GM18951 (cell line): Measurements from ENCODE around the gene SEC22C.
"Not testable (repeated sequence)": the region's sequence is repeated elsewhere in the genome, so short reads cannot be mapped to it uniquely, and the experiment has no call there.

Experiments used
- POLR2A ChIP-seq: IDR thresholded peaks from 4 replicates; pipeline ENCODE4 v1.6.1; 2011; ENCODE audit warnings: mild to moderate bottlenecking; ENCODE audit not compliant: insufficient read length, insufficient read depth; ENCODE audit errors: extremely low read depth
- in situ Hi-C: fragments of 300-500 bp; cut with MboI; formaldehyde crosslinking; loops from one replicate; pipeline ENCODE4 v1.12.0; 2022; ENCODE audit warnings: low sequenced_read_pairs, mixed read lengths, inconsistent platforms; ENCODE audit not compliant: unreplicated experiment

Gene SEC22C, protein sequence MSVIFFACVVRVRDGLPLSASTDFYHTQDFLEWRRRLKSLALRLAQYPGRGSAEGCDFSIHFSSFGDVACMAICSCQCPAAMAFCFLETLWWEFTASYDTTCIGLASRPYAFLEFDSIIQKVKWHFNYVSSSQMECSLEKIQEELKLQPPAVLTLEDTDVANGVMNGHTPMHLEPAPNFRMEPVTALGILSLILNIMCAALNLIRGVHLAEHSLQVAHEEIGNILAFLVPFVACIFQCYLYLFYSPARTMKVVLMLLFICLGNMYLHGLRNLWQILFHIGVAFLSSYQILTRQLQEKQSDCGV

DNA sequence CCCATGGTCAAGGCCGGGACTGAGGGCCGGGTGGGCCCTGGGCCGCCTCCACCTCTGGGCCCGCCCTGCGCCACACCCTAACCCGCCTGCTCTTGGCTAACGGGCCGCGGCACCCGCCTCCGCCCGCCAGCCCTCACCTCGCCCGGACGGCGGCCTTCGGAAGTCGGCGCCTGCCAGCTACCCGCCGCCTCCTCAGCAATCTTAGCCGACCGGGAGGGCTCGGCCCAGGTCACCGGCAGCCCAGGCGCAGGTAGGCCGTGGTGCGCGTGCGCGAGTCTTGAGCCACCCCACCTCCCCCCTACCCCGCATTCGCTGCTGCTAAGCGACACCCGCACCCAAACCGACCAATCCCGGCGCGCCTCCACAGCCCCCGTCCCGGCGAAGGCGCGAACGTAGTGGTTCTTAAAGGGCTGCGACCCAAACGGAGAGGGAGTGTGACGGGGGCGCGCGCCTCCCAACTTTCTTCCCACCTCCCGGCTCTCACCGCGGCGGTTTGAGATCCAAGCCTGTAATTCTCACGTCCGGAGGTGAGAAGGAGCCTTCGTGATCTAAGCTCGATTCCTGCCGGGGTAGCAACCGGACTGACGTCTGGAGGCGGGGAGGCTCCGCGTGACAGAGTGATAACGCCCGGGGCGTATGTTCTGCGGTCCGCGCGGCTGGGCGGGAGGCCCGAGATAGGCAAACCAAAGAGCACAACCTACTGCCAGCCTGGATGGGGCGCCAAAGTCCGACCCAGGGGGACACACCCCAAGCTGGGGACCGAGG is at the start of gene SEC22C:
Gene SEC22C (minus strand): TSS at position 259 of the 765 bp plus-strand sequence. CDS start 12,921 bp downstream, outside the sequence.
- peak; percentile 78 for TF ChIP-seq POLR2A
- in situ Hi-C loops: no loop called here

DNA sequence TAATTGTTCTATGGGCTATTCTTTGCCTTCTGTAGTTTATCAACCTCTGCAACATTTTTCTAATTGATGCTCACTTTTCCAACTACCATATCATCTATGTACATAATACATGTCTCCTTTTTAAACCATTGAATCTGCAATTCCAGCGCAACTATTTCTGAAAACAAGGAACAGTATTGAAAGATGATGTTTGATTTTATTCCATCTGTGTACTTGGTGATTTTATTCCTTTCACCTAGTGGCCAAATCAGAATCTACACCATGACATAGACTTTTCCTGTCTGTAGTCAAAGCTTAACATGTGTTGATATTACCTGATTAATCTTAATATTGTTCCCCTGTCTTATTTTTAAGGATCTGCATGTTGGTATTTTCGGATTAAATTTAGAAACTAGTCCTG is 31.7 kb upstream of the SEC22C start:
- no peak for TF ChIP-seq POLR2A
- in situ Hi-C loops: no loop called here

DNA sequence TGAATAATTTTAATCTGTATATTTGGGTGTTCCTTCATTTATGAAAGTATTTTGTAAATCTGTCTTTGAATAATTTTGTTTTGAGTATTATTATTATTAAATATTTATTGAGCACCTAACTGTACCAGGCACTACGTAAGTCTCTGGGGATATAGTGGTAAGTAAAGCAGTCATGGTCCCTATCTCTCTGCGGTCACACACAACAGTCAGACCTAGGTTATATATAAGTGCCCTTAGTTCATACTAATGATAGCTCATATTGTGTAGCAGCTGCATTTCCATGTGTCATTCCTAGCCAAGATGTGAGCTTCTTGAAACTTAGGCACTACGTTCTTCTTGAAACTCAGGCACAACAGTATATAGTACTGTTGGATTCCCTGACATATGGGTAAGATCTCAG is 31.2 kb upstream of the SEC22C start:
- TF ChIP-seq POLR2A: no peak
- in situ Hi-C loops: no loop called here

DNA sequence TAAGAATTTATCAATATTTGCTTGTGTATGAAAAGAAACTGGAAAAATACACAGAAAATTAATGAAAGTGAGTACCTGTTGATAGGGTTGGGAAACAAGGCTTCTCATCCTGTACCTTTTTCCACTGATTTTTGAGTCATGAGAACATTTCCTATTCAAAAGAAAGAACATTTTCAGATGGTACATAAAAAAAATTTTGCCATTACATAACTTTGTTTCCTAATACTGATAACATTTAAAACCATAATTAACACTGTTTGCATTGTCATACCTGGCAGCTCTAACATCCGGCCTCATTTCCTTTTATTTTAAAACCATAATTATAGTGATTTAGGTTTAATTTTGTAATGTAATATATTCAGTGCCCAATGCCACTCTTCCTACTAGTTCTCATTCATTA is 30.4 kb upstream of the SEC22C start:
- in situ Hi-C loops: no loop called here
- TF ChIP-seq POLR2A: no peak

DNA sequence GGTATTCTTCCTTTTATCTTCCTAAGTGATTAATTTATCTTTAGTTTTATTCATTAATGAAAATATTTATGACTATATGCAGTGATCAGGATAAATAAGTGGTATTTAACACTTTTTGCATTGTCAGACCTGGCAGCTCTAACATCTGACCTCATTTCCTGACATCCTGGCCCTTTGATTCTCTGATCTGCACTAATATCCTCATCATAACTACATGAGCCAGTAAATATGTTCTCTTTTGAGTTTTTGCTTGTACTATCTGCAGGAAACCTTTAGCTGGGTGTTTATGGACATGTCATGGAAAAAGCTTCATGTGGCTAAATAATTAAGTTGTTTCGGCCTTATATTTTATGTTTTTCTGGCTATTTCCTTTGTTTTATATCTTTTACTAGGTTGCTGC is 29.2 kb upstream of the SEC22C start:
- TF ChIP-seq POLR2A: no peak
- in situ Hi-C loops: no loop called here

DNA sequence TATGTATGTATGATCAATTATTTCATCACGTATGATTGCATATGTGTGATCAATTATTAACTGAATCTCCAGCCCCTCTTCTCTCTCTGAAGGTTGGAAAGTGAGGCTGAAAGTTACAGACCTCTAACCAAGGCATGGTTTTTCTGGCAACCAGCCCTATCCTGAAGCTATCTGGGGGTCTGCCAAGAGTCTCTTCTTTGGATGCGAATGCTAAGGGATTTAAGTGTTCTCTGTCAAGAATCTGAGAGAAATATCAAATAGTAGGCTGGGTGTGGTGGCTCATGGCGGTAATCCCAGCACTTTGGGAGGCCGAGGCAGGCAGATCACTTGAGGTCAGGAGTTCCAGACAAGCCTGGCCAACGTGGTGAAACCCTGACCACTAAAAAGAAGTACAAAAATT is 26.8 kb upstream of the SEC22C start:
- in situ Hi-C loops: no loop called here
- TF ChIP-seq POLR2A: no peak

DNA sequence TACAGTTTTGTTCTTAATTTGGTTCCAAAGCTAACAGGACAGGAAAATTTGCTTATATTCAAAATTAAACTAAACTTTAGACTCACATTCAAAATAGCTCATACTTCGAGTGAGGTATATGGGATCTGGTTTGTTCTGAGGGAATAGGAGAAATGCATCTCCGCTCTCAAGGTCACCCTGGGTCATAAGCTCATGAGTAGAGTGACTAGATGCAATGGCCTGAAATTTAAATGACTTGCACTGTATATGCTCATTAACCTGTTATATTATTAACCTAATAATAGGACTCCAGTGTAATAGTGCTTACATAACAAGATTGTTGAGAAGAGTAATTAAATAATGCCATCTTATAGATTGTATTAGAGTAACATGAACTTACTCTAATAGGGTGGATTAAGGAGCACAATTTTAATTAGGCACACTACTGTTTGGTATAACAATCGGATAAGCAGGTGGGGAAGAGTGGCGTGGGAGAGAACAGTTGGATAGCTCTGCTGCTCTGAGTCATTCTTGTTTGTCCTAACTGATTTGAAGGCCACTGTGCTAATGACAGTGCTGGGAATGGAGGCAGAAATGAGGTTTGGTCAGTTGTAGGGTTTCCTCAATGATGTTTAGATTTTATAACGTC is 23.9 kb upstream of the SEC22C start:
- TF ChIP-seq POLR2A: no peak
- in situ Hi-C loops: no loop called here

DNA sequence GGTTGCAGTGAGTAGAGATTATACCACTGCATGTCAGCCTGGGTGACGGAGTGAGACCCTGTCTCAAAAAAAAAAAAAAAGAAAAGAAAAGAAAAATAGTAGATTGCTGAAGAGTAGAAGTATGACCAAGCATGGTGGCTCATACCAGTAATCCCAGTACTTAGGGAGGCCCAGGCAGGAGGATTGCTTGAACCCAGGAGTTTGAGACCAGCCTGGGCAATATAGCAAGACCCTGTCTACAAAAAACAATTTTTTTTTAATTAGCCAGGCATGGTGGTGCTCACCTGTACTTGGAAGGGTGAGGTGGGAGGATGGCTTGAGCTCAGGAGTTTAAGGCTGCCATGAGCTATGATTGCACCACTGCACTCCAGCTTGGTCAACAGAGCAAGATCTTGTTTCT is 21.2 kb upstream of the SEC22C start:
- no peak for TF ChIP-seq POLR2A
- in situ Hi-C loops: no loop called here

DNA sequence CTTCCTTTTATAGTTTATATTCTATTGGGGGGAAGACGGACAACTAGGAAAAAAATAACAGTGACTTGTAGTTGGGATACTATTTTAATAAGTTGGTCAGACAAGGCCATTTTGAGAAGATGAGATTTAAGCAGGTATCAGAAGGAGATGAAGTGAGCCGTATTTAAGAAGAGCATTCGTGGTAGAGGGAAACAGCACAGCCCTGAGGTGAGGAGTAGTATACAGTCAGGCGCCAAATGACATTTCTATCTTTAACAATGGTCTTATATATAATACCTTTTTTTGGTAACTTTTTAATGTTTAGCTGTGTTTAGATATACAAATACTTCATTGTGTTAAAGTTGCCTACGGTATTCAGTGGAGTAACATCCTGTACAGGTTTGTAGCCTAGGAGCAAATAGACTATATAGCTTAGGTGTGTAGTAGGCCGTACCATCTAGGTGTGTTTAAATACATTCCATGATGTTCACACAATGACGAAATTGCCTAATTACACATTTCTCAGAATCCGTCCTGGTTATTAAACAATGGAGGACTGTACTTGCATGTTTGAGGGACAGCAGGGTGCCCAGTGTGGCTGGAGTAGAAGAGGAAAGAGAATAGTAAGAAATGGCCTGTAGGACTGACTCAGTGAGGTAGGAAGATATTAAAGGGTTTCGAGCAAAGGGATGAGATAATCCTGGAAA is 20.3 kb upstream of the SEC22C start:
- in situ Hi-C loops: no loop called here
- TF ChIP-seq POLR2A: no peak

DNA sequence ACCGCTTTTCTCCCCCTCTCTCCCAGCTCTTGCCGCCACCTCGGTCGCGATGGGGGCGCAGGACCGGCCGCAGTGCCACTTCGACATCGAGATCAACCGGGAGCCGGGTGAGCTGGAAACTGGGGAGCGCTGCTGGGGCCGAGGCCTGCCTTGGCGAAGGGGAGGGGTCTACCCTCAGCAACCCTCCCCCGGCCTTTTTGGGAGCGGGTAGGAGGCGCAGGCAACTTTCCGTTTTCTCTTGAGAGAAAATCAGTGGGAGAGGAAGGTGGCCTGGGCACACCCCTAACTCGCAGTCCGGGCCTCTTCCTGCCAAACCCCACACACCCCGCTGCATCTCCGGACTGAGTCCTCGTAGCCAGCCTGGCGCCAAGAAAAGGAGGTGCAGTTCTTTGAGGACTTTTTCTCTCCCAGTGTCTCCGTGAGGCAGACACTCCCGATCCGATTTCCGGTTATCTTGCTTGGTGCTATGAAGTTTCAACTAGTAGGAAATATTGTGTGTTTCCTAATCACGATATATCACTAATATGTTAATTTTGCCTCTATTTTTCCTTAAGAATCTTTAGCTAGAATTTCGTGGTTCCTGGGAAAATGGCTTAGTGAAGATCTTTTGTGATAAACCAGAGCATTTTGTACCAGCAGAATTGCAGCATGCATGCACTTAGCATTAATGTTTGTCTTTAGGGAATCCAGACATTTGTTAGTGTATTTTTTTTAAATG is 19.4 kb upstream of the SEC22C start:
- TF ChIP-seq POLR2A: no peak
- in situ Hi-C loops: no loop called here

DNA sequence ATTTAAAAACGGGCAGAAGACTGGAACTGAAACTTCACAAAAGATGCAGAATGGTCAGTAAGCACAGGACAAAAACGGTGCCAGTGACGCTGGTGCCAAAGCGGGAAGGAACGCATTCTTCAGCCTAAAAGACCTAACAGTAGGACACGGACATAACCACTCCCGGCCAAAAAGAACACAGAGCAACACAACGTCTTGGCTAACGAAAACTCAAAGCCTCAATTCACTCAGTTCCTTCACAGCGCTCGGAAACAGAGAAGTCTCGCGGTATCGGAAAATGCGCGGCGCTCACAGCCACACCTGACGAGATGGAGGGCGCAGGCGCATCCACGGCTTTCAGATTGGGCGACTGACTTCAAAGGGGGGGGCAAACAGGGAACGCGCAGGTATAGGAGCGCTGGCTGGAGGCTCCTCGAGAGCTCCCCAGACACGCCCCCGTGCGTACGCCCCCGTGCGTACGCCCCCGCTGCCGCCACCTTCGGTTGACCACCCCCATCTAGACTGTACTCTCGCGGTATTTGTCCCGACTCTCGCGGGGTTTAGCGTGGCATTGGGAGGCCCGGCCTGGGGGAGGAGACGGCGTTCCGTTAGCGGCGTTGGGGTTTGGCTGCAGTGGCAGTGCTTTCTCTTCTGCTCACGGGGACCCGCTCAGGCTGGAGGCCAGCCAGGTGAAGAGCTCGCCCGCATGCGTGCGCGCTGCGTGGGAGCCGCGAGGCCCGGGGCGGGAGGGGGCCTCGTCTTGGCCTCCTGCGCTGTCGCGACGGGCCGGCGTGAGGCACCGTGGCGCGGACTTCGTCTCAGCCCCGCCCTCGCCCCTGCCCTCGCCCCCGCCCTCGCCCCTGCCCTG is 18.6 kb upstream of the SEC22C start, which contains the start of gene NKTR:
Gene NKTR (plus strand): TSS at position 576 of the 847 bp plus-strand sequence. CDS start 321 bp downstream, outside the sequence.
- in situ Hi-C loops: no loop called here

DNA sequence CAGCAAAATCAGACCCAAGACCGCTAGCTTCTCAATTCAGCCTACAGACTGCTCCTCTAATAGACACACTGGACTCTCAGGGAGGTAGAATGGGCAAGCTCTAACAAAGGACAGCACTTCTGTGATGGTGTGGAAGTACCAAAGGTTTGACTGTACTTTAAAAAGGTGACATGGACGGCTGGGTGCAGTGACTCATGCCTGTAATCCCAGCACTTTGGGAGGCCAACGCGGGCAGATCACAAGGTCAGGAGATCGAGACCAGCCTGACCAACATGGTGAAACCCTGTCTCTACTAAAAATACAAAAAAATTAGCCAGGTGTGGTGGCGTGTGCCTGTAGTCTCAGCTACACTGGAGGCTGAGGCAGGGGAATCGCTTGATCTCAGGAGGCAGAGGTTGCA is 15.3 kb upstream of the SEC22C start:
- in situ Hi-C loops: not testable (repeated sequence)

More for the DNA sequence above, 18.6 kb upstream of the SEC22C start, which contains the start of gene NKTR:
- peak; percentile 87 for TF ChIP-seq POLR2A
